H1 (cell line): ENCODE data around the gene PAK5. TPM values are rescaled to one million over a fixed set of nuclear protein-coding genes. Genes with fewer than 3 reads are reported as not detected.

Experiments used
- CTCF ChIA-PET: fragments of 300-600 bp; sonication (Branson Sonifier 250); formaldehyde crosslinking; loops from one replicate; lab custom pipeline; 2021; ENCODE audit not compliant: partially characterized antibody; lab: Charles Lee
- POLR2A ChIA-PET: fragments of 300-600 bp; sonication (Branson Sonifier 250); formaldehyde crosslinking; loops from one replicate; lab custom pipeline; 2021; ENCODE audit warnings: inconsistent platforms; ENCODE audit not compliant: partially characterized antibody; lab: Charles Lee
- DNase-seq, 2 experiments: peaks; one replicate each; pipeline versions ENCODE4 v3.0.0 to v3.0.0-alpha.2; 2010 to 2022; ENCODE audit warnings: low spot score in 2 of 2, low read depth in 1 of 2, mixed read lengths in 1 of 2
- FAIRE-seq: peaks from 2 replicates; lab custom pipeline; 2011; peaks lifted over from hg19 to GRCh38; lab: Jason Lieb, UNC
- H2AFZ ChIP-seq: 2 replicates; pipeline ENCODE4 v1.8.1; 2012; ENCODE audit warnings: low read length, inconsistent platforms
- H2AK5ac ChIP-seq: 2 replicates; pipeline ENCODE4 v1.6.1; 2013; ENCODE audit warnings: low read depth, low read length
- H2BK120ac ChIP-seq: replicated peaks from 2 replicates; pipeline ENCODE3; 2013; ENCODE audit warnings: low read depth, low read length, inconsistent platforms
- H2BK12ac ChIP-seq: 2 replicates; pipeline ENCODE4 v1.6.1; 2013; ENCODE audit warnings: low read depth, low read length
- H2BK15ac ChIP-seq: 2 replicates; pipeline ENCODE4 v1.6.1; 2013; ENCODE audit warnings: low read length
- H2BK20ac ChIP-seq: 2 replicates; pipeline ENCODE4 v1.6.1; 2013; ENCODE audit warnings: low read length
- H2BK5ac ChIP-seq: 2 replicates; pipeline ENCODE4 v1.6.1; 2013; ENCODE audit warnings: low read depth, low read length
- H3K14ac ChIP-seq: 2 replicates; pipeline ENCODE4 v1.6.1; 2013; ENCODE audit warnings: inconsistent platforms; ENCODE audit not compliant: insufficient read length
- H3K18ac ChIP-seq: 2 replicates; pipeline ENCODE4 v1.6.1; 2013; ENCODE audit warnings: low read length; ENCODE audit errors: extremely low read depth
- H3K23ac ChIP-seq: 2 replicates; pipeline ENCODE4 v1.6.1; 2013; ENCODE audit warnings: inconsistent platforms; ENCODE audit not compliant: insufficient read length
- H3K23me2 ChIP-seq: 2 replicates; pipeline ENCODE4 v1.6.1; 2013; ENCODE audit warnings: low read depth, low read length
- H3K27ac ChIP-seq: 2 replicates; pipeline ENCODE4 v1.6.1; 2011; ENCODE audit warnings: low read depth, low read length, inconsistent platforms
- H3K27me3 ChIP-seq, 4 experiments: replicated peaks in 1 of 4; 1 replicate in 1 of 4; 2 replicates in 3 of 4; pipeline versions ENCODE4 v1.6.1 to v1.8.1; 2011 to 2013; ENCODE audit warnings: low read length in 3 of 4, mild to moderate bottlenecking in 3 of 4, inconsistent platforms in 2 of 4, mixed read lengths in 2 of 4, moderate library complexity in 1 of 4; ENCODE audit not compliant: control insufficient read depth in 3 of 4, insufficient read depth in 3 of 4; ENCODE audit errors: extremely low read depth in 1 of 4
- H3K36me3 ChIP-seq, 4 experiments: 2 replicates each; pipeline versions ENCODE4 v1.6.1 to v1.8.1; 2011 to 2013; ENCODE audit warnings: mild to moderate bottlenecking in 4 of 4, low read length in 3 of 4, moderate library complexity in 2 of 4, control low read depth in 1 of 4, inconsistent platforms in 1 of 4; ENCODE audit not compliant: insufficient read depth in 4 of 4, control insufficient read depth in 2 of 4
- H3K4ac ChIP-seq: replicated peaks from 2 replicates; pipeline ENCODE3; 2013; ENCODE audit warnings: low read length, low read depth, mixed read lengths, inconsistent platforms; ENCODE audit not compliant: insufficient read length
- H3K4me1 ChIP-seq, 4 experiments: replicated peaks in 1 of 4; 1 replicate in 1 of 4; 2 replicates in 3 of 4; pipeline versions ENCODE4 v1.6.1 to v1.8.1; 2011 to 2013; ENCODE audit warnings: low read length in 3 of 4, inconsistent platforms in 2 of 4, mixed read lengths in 1 of 4; ENCODE audit not compliant: insufficient read depth in 4 of 4, control insufficient read depth in 3 of 4
- H3K4me2 ChIP-seq, 2 experiments: 2 replicates each; pipeline versions ENCODE4 v1.6.1 to v1.8.1; 2011 to 2013; ENCODE audit warnings: low read depth in 2 of 2, low read length in 2 of 2, control low read depth in 1 of 2, inconsistent platforms in 1 of 2, mild to moderate bottlenecking in 1 of 2; ENCODE audit not compliant: insufficient read depth in 1 of 2
- H3K4me3 ChIP-seq, 4 experiments: fragments of 200-600, 300-600 bp in 1 of 4; sonication (generic), shearing (Covaris generic), sonication (Bioruptor Twin) in 1 of 4; 2 replicates each; pipeline versions ENCODE4 v1.5.1 to v1.8.1; 2011 to 2016; ENCODE audit warnings: low read length in 4 of 4, low read depth in 3 of 4, control low read depth in 2 of 4, inconsistent platforms in 2 of 4, mild to moderate bottlenecking in 2 of 4, mixed read lengths in 1 of 4, moderate library complexity in 1 of 4; ENCODE audit not compliant: insufficient read depth in 2 of 4; ENCODE audit errors: extremely low read depth in 1 of 4
- H3K56ac ChIP-seq: replicated peaks from 2 replicates; pipeline ENCODE3; 2013; ENCODE audit warnings: low read depth, mild to moderate bottlenecking, mixed read lengths, low read length, inconsistent platforms; ENCODE audit not compliant: insufficient read length
- H3K79me1 ChIP-seq: 2 replicates; pipeline ENCODE4 v1.6.1; 2013; ENCODE audit warnings: low read depth, low read length, control low read depth
- H3K79me2 ChIP-seq, 2 experiments: 2 replicates each; pipeline versions ENCODE4 v1.6.1 to v1.8.1; 2012 to 2013; ENCODE audit warnings: low read length in 2 of 2, mild to moderate bottlenecking in 2 of 2, inconsistent platforms in 1 of 2; ENCODE audit not compliant: insufficient read depth in 2 of 2, control insufficient read depth in 1 of 2
- H3K9ac ChIP-seq, 4 experiments: replicated peaks in 1 of 4; 1 replicate in 1 of 4; 2 replicates in 3 of 4; pipeline versions ENCODE4 v1.6.1 to v1.8.1; 2011 to 2013; ENCODE audit warnings: low read depth in 3 of 4, low read length in 3 of 4, control low read depth in 2 of 4, mild to moderate bottlenecking in 2 of 4, moderate library complexity in 2 of 4, inconsistent platforms in 1 of 4; ENCODE audit errors: extremely low read depth in 1 of 4
- H3K9me3 ChIP-seq, 2 experiments: 2 replicates each; pipeline versions ENCODE4 v1.6.1 to v1.8.1; 2012 to 2013; ENCODE audit warnings: mild to moderate bottlenecking in 2 of 2, moderate library complexity in 2 of 2, control low read depth in 1 of 2, inconsistent platforms in 1 of 2, low read depth in 1 of 2, low read length in 1 of 2, mixed read lengths in 1 of 2; ENCODE audit not compliant: insufficient read depth in 2 of 2
- H4K20me1 ChIP-seq, 2 experiments: replicated peaks in 1 of 2; 2 replicates each; pipeline versions ENCODE3 to v1.8.1; 2011 to 2013; ENCODE audit warnings: inconsistent platforms in 2 of 2, low read length in 2 of 2, mild to moderate bottlenecking in 1 of 2; ENCODE audit not compliant: insufficient read depth in 2 of 2, control insufficient read depth in 1 of 2
- H4K5ac ChIP-seq: 2 replicates; pipeline ENCODE4 v1.6.1; 2013; ENCODE audit warnings: low read length, low read depth, mixed read lengths, inconsistent platforms; ENCODE audit not compliant: insufficient read length
- H4K8ac ChIP-seq: 2 replicates; pipeline ENCODE4 v1.8.0; 2013; ENCODE audit warnings: mild to moderate bottlenecking, moderate library complexity, low read length, inconsistent platforms; ENCODE audit not compliant: insufficient read depth; ENCODE audit errors: extremely low read depth
- H4K91ac ChIP-seq: replicated peaks from 2 replicates; pipeline ENCODE3; 2013; ENCODE audit warnings: low read length, mixed read lengths, inconsistent platforms; ENCODE audit not compliant: insufficient read length
- ATF2 ChIP-seq: IDR thresholded peaks from 2 replicates; pipeline ENCODE4 v1.6.1; 2012; ENCODE audit warnings: low read length, inconsistent platforms
- BACH1 ChIP-seq: IDR thresholded peaks from 2 replicates; pipeline ENCODE4 v1.6.1; 2012; ENCODE audit warnings: low read length, improper control_type of control experiment
- CBX5 ChIP-seq: fragments of 300-800, 300-1000 bp; sonication (generic); IDR thresholded peaks from 2 replicates; pipeline ENCODE4 v1.7.1; 2016; ENCODE audit warnings: antibody characterized with exemption, low read length, low read depth
- CBX8 ChIP-seq: fragments of 300-800, 300-1000 bp; sonication (generic); IDR thresholded peaks from 2 replicates; pipeline ENCODE4 v1.7.1; 2016; ENCODE audit warnings: low read depth, low read length, borderline replicate concordance
- CTBP2 ChIP-seq: IDR thresholded peaks from 2 replicates; pipeline ENCODE4 v1.7.0; 2011; ENCODE audit warnings: borderline replicate concordance, mild to moderate bottlenecking, moderate library complexity, mixed read lengths, low read length; ENCODE audit not compliant: insufficient read depth, insufficient read length
- EGR1 ChIP-seq: IDR thresholded peaks from 2 replicates; pipeline ENCODE4 v1.6.1; 2011; ENCODE audit warnings: low read depth, low read length, borderline replicate concordance
- GTF2F1 ChIP-seq: IDR thresholded peaks from 2 replicates; pipeline ENCODE4 v1.6.1; 2012; ENCODE audit warnings: low read depth, low read length, improper control_type of control experiment, borderline replicate concordance
- JUND ChIP-seq: IDR thresholded peaks from 2 replicates; pipeline ENCODE4 v1.6.1; 2011; ENCODE audit warnings: mild to moderate bottlenecking, improper control_type of control experiment, low read length
- SRF ChIP-seq: IDR thresholded peaks from 2 replicates; pipeline ENCODE4 v1.6.1; 2011; ENCODE audit warnings: mild to moderate bottlenecking, low read depth, low read length, moderate library complexity
- TBP ChIP-seq: IDR thresholded peaks from 2 replicates; pipeline ENCODE4 v1.6.1; 2011; ENCODE audit warnings: low read depth, low read length, improper control_type of control experiment
- TEAD4 ChIP-seq: IDR thresholded peaks from 2 replicates; pipeline ENCODE4 v1.6.1; 2012; ENCODE audit warnings: low read depth, low read length, inconsistent platforms, mixed read lengths
- WGBS, 2 experiments: shearing (Covaris generic) in 1 of 2; methylation state at CpG; one replicate each; pipeline versions ENCODE4 v1.1.6 to v1.1.7; 2013 to 2015; ENCODE audit warnings: low lambda C conversion rate in 2 of 2, mixed read lengths in 2 of 2, inconsistent platforms in 1 of 2, low coverage in 1 of 2, missing lambda C conversion rate in 1 of 2; ENCODE audit not compliant: insufficient replicate concordance in 2 of 2, insufficient coverage in 1 of 2, insufficient read length in 1 of 2; ENCODE audit errors: extremely low coverage in 1 of 2, missing lambda C conversion rate in 1 of 2; 5-methylcytosine and 5-hydroxymethylcytosine counted together
- polyA plus RNA-seq, 7 experiments: library from polyadenylated mRNA; depleted of rRNA in 3 of 7; stranded (reverse) in 5 of 7; unstranded in 2 of 7; fragments of >200 nt in 5 of 7; fragments of 200-250 nt in 2 of 7; gene quantifications; 1 replicate in 5 of 7; 2 replicates in 1 of 7; 4 replicates in 1 of 7; pipeline versions ENCODE4 v1.2.1 to v1.2.3, GENCODE V29; 2011 to 2013; ENCODE audit warnings: missing spikeins in 2 of 7, mixed read lengths in 2 of 7
- total RNA-seq: library from RNA; stranded (reverse); fragmentation: NEBNext Ultra II Directional; extraction: Animal tissue kit (Norgen Biotek cat#: 25700); gene quantifications from 2 replicates; pipeline ENCODE4 v1.2.1, GENCODE V29; 2021

Gene PAK5
- total and polyA plus RNA-seq, 2 of the 8 experiments (the other 6 are each of a cell fraction or from before 2014, with no cell fraction given): 0.54 to 0.80 TPM

GRCh38 chr20:9516234-9516871 is 322.5 kb downstream of the PAK5 start:
- no peak overlapping the region for H2BK5ac ChIP-seq
- no peaks in the 10 kb centered on the region for H3K36me3 ChIP-seq
- no peaks in the 10 kb centered on the region for H3K79me1 ChIP-seq
- H2BK15ac ChIP-seq: no peak overlapping the region
- H3K23me2 ChIP-seq: peaks cover 14% of the 10 kb centered on the region; the same call in 1 of the 2 replicates
- no peak overlapping the region for H2BK120ac ChIP-seq
- 3% methylated on average over 28 of the region's 28 CpGs; no CpG with 5 or more reads in 1 of the 2 experiments for WGBS, 2 experiments
- peaks cover 42 to 93% (median 69%) of the 10 kb centered on the region in 4 experiments for H3K27me3 ChIP-seq
- no peak overlapping the region for H3K23ac ChIP-seq
- H4K5ac ChIP-seq: no peak overlapping the region
- peak overlapping the region; percentile 84; the same call in 1 of the 2 replicates for H2BK12ac ChIP-seq
- no peaks in the 10 kb centered on the region for H4K20me1 ChIP-seq
- H3K56ac ChIP-seq: no peak overlapping the region
- ChIA-PET POLR2A (no interaction called here), CTCF (interaction anchor here (1.0 to 10.5 kb wide), 5 partner anchors 12 to 396 kb away, joined by 3 to 79 read pairs (median 5); no protein-coding TSS in a partner anchor)
- peak overlapping the region; percentile 17 to 63 (median 48); a peak in 7 of 8 replicates for H3K4me3 ChIP-seq
- peaks cover 4 to 40% (median 20%) of the 10 kb centered on the region in 4 experiments; a peak in 6 of 7 replicates for H3K4me1 ChIP-seq
- no peaks in the 10 kb centered on the region for H3K79me2 ChIP-seq
- H4K8ac ChIP-seq: no peak overlapping the region
- H3K9me3 ChIP-seq: no peaks in the 10 kb centered on the region
- DNase-seq: peak in 1 of 2 experiments; percentile 63
- no peak overlapping the region for H3K4ac ChIP-seq
- peak overlapping the region; percentile 91; the same call in 1 of the 2 replicates for H2AFZ ChIP-seq
- no peak for FAIRE-seq
- H3K18ac ChIP-seq: peak overlapping the region; percentile 62; the same call in 1 of the 2 replicates
- H3K14ac ChIP-seq: no peak overlapping the region
- no peak overlapping the region for H3K27ac ChIP-seq
- no peak overlapping the region for H2AK5ac ChIP-seq
- H3K4me2 ChIP-seq: peak overlapping the region; percentile 74 to 93
- H2BK20ac ChIP-seq: 0 out of 2 replicates have a peak overlapping the region, but pooled peaks have one; percentile 38
- H3K9ac ChIP-seq: no peak overlapping the region; a peak in 2 of 7 replicates
- H4K91ac ChIP-seq: no peak overlapping the region
- TF ChIP-seq TBP (no peak), CTBP2 (no peak), EGR1 (no peak), CBX8 (no peak), SRF (no peak), TEAD4 (no peak), JUND (no peak), BACH1 (no peak), CBX5 (no peak), ATF2 (no peak), GTF2F1 (no peak)
